ENCODE data around the gene WBP2NL. TPM values are rescaled to one million over a fixed set of nuclear protein-coding genes. Genes with fewer than 3 reads are reported as not detected.

The WBP2NL gene
- total and polyA plus RNA-seq, 2 of the 8 experiments (the other 6 are each of a cell fraction or from before 2014, with no cell fraction given): not detected

- H3K23ac ChIP-seq (ENCODE audit: insufficient read length): no peak overlapping the region
- FAIRE-seq: no peak
- H2BK12ac ChIP-seq (ENCODE audit: low read depth, low read length): no peak overlapping the region
- no peak overlapping the region for H2AFZ ChIP-seq (ENCODE audit: low read length)
- no peak overlapping the region for H4K5ac ChIP-seq (ENCODE audit: insufficient read length, low read depth, low read length)
- H2BK120ac ChIP-seq (replicated peaks; ENCODE audit: low read depth, low read length): no peak overlapping the region
- no peak overlapping the region for H2BK5ac ChIP-seq (ENCODE audit: low read depth, low read length)
- no peak overlapping the region for H3K27ac ChIP-seq (ENCODE audit: low read depth, low read length)
- peaks cover 1 to 5% of the 10 kb centered on the region in 2 experiments for H4K20me1 ChIP-seq (replicated peaks in 1 of 2; ENCODE audit: control insufficient read depth in 1 of 2, insufficient read depth in 2 of 2, low read length in 2 of 2)
- H4K91ac ChIP-seq (replicated peaks; ENCODE audit: insufficient read length, low read length): no peak overlapping the region
- no peak overlapping the region for H4K8ac ChIP-seq (ENCODE audit: extremely low read depth, insufficient read depth, low read length)
- H3K23me2 ChIP-seq (ENCODE audit: low read depth, low read length): no peaks in the 10 kb centered on the region
- H3K36me3 ChIP-seq (ENCODE audit: control insufficient read depth in 2 of 4, insufficient read depth in 4 of 4, low read length in 3 of 4): peaks cover 8 to 26% (median 14%) of the 10 kb centered on the region in 4 experiments; a peak in 7 of 8 replicates
- no peak overlapping the region for H3K9ac ChIP-seq (replicated peaks in 1 of 4; ENCODE audit: extremely low read depth in 1 of 4, low read depth in 3 of 4, low read length in 3 of 4)
- H3K79me2 ChIP-seq (ENCODE audit: control insufficient read depth in 1 of 2, insufficient read depth in 2 of 2, low read length in 2 of 2): no peaks in the 10 kb centered on the region
- no peak overlapping the region for H3K14ac ChIP-seq (ENCODE audit: insufficient read length)
- no peak overlapping the region for H2BK15ac ChIP-seq (ENCODE audit: low read length)
- H3K18ac ChIP-seq (ENCODE audit: extremely low read depth, low read length): no peak overlapping the region
- 94% methylated on average over 5 of the region's 5 CpGs; no CpG with 5 or more reads in 1 of the 2 experiments for WGBS, 2 experiments (ENCODE audit: extremely low coverage in 1 of 2, insufficient coverage in 1 of 2, insufficient read length in 1 of 2, insufficient replicate concordance in 2 of 2, low coverage in 1 of 2, low lambda C conversion rate in 2 of 2, missing lambda C conversion rate in 1 of 2)
- no peak overlapping the region for H3K4ac ChIP-seq (replicated peaks; ENCODE audit: insufficient read length, low read depth, low read length)
- H3K56ac ChIP-seq (replicated peaks; ENCODE audit: insufficient read length, low read depth, low read length): no peak overlapping the region
- CTCF ChIA-PET (ENCODE audit: partially characterized antibody): interaction anchor here (1.4 kb wide), 2 partner anchors 10 to 124 kb away, joined by 3 read pairs; no protein-coding TSS in a partner anchor
- H3K4me2 ChIP-seq (ENCODE audit: insufficient read depth in 1 of 2, low read depth in 2 of 2, low read length in 2 of 2): no peak overlapping the region
- POLR2A ChIA-PET (ENCODE audit: partially characterized antibody): interaction anchor here (1.1 to 1.3 kb wide), 2 partner anchors 10 to 12 kb away, joined by 4 read pairs; no protein-coding TSS in a partner anchor
- H3K79me1 ChIP-seq (ENCODE audit: low read depth, low read length): no peaks in the 10 kb centered on the region
- DNase-seq (ENCODE audit: low read depth in 1 of 2, low spot score in 2 of 2): no peak
- H2BK20ac ChIP-seq (ENCODE audit: low read length): no peak overlapping the region
- H3K4me3 ChIP-seq (ENCODE audit: extremely low read depth in 1 of 4, insufficient read depth in 2 of 4, low read depth in 3 of 4, low read length in 4 of 4): no peak overlapping the region
- no peaks in the 10 kb centered on the region for H3K9me3 ChIP-seq (ENCODE audit: insufficient read depth in 2 of 2, low read depth in 1 of 2, low read length in 1 of 2)
- H2AK5ac ChIP-seq (ENCODE audit: low read depth, low read length): no peak overlapping the region
- no peaks in the 10 kb centered on the region for H3K27me3 ChIP-seq (replicated peaks in 1 of 4; ENCODE audit: control insufficient read depth in 3 of 4, extremely low read depth in 1 of 4, insufficient read depth in 3 of 4, low read length in 3 of 4)
- no peaks in the 10 kb centered on the region for H3K4me1 ChIP-seq (replicated peaks in 1 of 4; ENCODE audit: control insufficient read depth in 3 of 4, insufficient read depth in 4 of 4, low read length in 3 of 4)
- TF ChIP-seq JUN (IDR thresholded peaks at IDR 0.05; ENCODE audit: low read depth, low read length): no peak
- no peak for TF ChIP-seq ATF3 (IDR thresholded peaks at IDR 0.05; ENCODE audit: insufficient read depth, low read depth, low read length)
- no peak for TF ChIP-seq CHD2 (IDR thresholded peaks at IDR 0.05; ENCODE audit: low read length)
- no peak for TF ChIP-seq SIRT6 (IDR thresholded peaks at IDR 0.05; ENCODE audit: low read length)
- no peak for TF ChIP-seq KDM5A (IDR thresholded peaks at IDR 0.05; ENCODE audit: low read length)
- TF ChIP-seq RFX5 (IDR thresholded peaks at IDR 0.05; ENCODE audit: borderline replicate concordance, low read depth, low read length): no peak
- TF ChIP-seq CTBP2 (IDR thresholded peaks at IDR 0.05; ENCODE audit: borderline replicate concordance, insufficient read depth, insufficient read length, low read length): no peak
- no peak for TF ChIP-seq SAP30 (IDR thresholded peaks at IDR 0.05; ENCODE audit: insufficient read depth, insufficient replicate concordance, low read length)
- TF ChIP-seq, protein P1, sequence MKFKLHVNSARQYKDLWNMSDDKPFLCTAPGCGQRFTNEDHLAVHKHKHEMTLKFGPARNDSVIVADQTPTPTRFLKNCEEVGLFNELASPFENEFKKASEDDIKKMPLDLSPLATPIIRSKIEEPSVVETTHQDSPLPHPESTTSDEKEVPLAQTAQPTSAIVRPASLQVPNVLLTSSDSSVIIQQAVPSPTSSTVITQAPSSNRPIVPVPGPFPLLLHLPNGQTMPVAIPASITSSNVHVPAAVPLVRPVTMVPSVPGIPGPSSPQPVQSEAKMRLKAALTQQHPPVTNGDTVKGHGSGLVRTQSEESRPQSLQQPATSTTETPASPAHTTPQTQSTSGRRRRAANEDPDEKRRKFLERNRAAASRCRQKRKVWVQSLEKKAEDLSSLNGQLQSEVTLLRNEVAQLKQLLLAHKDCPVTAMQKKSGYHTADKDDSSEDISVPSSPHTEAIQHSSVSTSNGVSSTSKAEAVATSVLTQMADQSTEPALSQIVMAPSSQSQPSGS (IDR thresholded peaks at IDR 0.05; ENCODE audit: low read length): no peak
- TF ChIP-seq CHD1 (IDR thresholded peaks at IDR 0.05; ENCODE audit: low read depth, low read length): no peak
- no peak for TF ChIP-seq ASH2L (IDR thresholded peaks at IDR 0.05; ENCODE audit: low read length)
- no peak for TF ChIP-seq CREB1 (IDR thresholded peaks at IDR 0.05)
- TF ChIP-seq BCL11A (IDR thresholded peaks at IDR 0.05; ENCODE audit: low read depth in 2 of 2, low read length in 2 of 2): no peak
Measured at GRCh38 chr22:41987276-41987675, 11.3 kb upstream of the WBP2NL start.

Measured in H1 (cell line).